GM21447 (cell line): ENCODE results near the gene RELCH.

Source experiments
- ATAC-seq: cut with Tn5 transposase; IDR thresholded peaks from one replicate; pipeline ENCODE4 v1.9.1; 2021; ENCODE audit not compliant: unreplicated experiment

The RELCH gene

DNA sequence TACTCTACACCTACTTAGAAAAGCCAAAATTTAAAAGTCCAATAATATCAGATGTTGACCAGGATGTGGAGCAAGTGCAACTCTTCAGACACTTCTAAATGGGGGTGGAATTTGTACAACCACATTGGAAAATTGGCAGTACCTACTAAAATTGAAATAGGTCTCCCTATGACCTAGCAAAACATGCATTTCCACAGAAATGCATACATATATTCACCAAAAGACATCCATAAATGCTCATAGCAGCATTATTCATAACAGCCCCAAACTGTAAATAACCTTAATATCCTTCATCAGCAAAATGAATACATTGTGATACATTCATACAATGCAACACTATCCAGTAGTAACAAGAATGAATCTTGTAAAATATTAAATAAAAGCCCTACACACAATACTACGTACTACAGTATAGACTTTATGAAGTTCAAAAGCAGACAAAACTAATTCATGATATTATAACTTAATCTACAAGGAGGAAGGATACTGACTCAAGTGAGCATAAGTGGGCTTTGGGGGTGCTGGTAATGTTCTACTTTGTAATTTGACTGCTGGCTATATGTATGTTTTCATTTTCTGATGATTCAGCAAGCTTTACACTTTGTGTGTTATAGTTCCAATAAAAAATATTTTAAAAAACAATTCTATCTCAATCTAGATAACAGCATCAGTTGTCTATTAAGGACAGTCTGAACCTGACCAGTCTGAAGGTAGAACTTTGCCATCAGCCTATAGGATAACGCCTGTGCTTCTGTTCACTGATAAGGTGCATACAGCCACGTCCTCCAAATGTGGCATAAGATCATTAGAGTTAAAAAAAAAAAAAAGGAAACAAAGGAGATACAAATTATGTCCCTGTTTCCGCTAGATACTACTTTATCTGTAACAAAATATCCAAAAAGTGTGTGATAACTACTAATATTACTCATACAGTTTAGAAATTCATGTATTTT is 131.4 kb downstream of the RELCH start:
- no peak for ATAC-seq

DNA sequence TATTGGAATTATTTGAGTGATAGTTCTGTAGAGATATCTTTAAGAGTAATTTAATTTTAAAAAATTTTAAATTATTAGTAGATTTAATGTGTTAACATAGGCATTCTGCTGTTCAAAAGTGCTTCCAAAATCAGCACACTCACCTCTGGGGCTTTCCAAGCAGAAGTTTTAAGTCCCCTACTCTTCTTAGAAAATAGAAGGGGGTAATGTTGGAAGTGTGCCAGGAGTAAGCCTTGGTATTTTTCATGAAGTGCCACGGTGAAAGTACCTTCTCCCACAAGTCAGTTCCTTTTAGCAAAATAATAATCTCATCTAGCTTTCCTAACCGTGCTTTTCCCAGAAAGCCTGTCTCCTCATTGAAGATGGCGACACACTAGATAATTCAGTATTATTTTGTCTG is 134.1 kb downstream of the RELCH start:
- ATAC-seq: no peak

DNA sequence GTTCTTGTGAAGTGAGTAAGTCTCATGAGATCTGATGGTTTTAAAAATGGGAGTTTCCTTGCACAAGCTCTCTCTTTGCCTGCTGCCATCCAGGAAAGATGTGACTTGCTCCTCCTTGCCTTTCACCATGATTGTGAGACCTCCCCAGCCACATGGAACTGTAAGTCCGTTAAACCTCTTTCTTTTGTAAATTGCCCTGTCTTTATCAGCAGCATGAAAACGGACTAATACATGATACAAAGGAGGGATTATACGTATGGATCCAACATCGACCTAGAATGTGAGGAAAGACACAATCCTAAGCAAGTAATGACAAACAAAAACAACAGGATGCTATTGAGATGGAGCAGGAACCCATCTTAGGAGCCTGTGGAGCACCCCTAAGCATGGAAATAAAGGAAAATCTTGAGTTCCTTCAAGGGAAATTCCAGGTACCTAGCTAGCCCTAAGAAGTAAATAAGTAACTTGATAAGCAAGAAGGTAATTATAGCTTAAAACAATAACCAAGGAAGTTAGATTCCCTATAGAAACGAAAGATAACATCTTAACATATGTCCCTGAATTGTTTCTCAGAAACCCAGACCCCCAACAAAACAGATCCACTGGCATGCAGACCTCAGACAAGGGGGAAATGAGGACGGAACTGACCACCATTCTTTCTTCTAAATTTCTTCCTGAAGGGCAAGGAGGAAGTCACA is 136.6 kb downstream of the RELCH start:
- no peak for ATAC-seq

DNA sequence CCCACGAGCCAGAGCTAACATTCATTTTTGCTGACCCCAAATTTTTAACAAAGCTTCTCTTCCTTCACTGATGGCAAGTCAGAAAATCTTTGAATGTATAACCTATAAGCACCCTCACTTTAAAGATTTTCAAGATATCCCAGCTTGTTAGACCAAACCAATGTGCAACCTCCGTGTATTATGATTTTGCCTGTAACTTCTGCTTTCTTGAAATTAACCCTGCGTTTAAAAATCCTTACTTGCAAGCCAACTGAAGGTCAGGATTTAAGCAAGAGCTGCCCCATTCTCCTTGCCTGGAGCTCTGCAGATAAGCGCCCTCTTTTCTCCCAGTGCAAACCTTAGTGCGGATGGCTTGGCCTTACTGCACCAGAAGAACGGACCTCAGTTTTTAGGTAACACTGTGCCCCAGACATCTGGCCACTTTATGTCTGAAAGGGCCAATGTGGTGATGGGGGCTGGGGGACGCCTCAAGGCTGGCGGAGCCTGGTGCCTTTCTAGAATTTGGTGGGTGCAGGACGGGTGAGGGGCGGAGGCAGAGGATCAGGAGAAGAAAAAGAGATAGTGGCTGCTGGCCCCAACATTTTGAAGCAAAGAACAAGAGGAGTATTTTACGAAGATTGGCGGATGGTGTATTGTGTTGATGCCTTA is 137.2 kb downstream of the RELCH start:
- ATAC-seq: no peak

DNA sequence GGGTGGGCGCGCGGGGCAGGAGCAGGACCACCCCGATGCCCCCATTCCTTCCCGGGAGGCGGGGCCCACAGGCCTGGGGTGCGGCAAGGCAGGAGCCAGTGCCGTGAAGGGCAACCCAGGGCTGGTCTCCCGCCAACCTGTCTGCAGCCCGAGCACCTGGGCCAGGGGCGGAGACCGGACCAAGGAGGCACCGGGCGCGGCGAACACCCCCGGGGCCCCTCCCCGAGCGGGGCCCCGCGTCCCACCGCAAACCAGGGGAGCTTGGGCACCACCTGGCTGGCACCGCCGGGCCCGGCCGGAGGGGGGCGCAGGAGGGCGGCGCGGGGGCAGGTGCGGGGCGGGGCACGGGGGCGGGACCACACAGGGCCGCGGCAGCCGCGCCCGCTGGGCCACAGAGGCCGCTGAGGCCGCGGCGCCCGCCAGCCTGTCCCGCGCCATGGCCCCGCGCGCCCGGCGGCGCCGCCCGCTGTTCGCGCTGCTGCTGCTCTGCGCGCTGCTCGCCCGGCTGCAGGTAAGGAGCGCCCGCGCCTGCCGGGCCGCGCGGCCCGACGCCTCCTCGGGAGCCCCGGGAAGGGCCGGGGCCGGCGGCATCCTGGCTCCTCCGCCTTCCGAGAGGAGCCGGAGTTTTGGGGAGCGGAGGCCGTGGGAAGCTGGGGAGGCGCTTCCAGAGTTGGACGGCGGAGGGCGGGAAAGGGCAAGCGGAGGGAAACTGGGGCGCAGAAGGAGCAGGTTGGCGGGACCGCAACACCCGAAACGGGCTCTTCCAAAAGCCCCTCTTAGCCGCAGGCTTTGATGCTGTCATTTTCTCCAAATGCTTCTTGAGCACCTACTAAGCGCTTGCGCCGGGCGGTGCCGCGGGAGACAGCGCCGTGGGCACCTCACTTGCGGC is 138.1 kb downstream of the RELCH start, which contains the start of gene TNFRSF11A:
Gene TNFRSF11A (plus strand): TSS at position 394 of the 889 bp plus-strand sequence. CDS start 43 bp downstream, at position 437.
- ATAC-seq: peak; percentile 62

DNA sequence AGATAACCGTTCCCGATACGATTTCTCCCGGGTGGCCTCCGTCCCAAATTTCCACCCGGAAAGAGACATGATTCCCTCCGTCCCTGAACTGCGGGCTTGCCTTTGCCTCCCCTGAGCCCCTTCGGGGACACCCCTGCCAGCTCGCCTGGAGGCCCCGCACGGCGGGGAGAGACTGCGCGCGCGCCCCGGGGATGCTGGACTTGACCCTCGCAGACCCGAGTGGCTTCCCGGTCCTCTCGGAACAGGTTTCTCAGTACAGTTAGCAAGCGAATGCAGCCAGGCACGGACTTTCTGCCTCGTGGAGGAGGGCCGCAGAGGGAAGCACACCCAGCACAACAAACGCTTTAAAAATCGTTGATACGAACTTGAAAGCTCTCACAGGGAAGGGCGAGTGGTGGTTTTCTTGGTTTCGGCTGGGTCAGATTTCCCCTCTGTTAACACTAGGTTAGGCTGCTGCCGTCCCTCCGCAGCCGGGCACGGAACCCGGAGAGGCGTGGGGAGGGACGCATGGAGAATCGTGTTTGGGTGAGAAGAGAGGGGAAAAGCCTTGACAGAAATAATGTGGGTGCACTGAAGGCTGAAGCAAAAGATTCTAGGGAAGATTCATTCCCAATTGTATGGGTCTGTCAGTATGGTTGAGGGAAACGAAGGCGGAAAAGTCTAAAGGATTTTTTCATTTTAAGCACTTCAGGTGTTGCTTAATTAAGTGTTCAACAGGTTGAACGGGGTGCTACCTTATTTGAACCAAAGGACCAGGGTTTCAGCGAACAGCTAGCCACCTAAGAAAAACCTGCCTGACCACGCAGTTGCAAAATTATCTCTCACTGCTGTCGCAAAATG is 139.0 kb downstream of the RELCH start:
- peak; percentile 32 for ATAC-seq

DNA sequence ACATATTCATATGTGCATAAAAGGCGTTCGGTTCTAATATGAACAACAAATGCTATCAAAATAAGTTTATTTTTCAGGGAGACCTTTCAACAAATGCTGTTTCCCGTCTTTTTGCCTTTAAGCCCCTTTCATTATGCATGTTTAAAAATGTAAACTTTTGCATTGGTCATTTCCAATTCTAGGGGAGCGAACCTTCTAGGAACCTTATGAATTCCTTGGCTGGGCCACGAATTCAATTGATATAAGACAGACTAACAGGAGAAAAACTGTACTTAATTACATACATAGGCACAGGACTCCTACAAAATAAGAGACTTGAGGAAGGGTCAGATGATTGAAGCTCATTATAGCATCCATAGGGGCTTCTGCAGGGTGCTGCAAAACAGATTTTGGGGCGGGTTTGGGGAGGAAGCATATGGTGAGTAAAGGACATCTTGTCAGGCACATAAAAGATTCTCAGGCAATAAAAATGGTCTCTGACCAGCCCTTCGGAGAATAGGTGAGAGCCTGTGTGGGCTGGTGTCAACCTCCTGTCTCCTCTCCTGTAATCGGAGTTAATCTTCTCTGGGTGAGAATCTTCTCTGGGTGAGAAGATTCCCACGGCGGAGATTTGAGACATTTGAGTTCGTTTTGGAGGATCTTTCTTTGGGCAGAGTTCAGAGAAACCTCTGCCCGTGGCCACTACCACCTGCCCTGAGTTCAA is 139.7 kb downstream of the RELCH start:
- no peak for ATAC-seq

DNA sequence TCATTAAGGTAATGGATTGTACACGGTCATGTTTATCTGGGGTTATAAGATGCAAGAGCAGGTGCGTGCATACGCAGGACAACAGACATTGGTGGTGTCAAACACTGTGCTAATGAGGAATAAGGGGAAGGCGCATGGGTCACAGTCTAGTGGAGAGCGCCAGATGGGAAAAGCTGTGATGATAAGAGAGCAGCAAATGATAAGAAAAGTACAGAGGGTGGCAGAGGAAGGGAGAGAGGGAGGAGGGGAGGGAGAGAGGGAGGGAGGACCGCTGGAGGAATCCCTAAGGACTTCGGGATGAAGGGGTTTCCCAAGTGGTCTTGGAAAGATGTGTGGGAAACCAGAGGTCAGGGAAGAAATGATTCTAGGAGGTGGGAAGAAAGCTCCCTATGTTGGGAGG is 140.9 kb downstream of the RELCH start:
- no peak for ATAC-seq

DNA sequence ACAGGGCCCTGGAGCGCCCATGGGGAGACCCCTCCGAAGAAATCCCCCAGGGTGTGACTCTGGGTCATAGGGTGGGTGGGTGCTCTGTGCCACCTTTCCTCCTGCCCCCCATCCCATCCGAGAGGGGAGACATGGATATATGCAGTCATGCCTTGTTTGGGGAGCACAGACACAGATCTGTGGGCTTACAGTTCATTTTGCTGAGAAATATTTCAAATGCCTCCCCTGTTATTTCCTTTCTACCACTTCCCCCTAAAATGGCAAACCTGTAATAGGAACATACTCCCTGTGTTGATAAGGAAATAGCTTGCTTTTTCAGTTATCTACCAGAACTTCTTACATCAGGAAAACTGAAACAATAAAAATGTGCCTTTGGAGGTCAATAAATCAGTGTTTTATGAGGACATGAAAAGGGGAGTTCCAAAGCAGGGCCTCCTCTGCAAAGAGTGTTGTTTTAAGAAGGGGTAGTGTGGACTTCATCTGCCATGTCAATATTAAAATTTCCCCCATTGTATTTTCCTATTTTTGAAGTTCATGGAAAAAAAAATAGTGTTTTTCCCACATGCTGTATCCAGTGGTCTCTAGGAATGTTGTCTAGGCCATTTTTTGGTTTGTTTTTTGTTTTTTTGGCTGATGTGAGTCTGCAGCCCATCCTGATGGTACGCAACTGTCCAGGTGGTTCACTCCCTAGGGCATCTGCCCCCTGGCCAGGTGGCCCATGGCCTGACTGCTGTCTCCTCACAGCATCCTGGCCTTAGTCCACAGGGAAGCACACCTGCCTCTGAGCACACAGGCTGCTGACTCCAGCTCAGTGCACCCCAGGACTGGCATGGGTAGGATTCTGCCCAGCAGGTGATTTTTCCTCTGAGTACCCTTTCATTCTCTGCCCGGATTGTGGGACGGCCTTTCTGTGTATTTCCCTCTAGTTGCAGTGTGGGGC is 141.8 kb downstream of the RELCH start:
- no peak for ATAC-seq

DNA sequence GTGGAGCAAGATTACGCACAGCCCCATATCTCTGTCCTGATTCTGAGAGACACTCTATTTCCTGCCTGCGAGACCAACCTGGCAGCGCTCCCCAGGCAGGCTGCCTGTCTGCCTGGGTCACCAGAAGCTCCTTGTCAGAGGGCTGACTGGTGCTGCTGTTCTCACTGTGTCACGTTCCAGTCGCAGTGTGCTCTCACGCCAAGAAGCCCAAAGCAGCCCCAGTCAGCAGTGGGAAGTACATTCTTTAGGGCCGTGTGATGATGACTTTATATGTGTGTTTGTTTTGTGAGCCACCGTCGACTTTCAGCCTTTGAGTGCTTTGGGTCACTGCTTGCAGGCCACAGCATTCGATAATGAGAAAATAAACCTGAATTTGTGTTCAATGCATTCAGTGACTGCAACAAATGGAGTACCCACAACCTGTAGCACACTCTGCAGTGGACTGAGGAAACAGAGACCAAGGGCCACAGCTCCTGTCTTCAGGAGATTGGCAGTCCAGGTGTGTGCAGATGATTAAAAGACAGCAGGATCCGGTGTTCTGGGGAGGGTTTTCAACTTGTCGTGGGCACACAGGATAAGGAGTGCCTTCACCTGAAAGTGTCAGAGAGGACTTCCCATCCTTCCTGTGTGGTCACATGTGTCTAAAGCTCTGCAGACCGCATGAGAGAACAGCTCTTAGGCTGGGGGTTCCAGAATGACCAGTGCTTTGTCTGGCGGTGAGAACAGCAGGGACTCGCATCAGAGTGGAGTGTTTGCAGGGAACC is 142.8 kb downstream of the RELCH start:
- ATAC-seq: no peak

DNA sequence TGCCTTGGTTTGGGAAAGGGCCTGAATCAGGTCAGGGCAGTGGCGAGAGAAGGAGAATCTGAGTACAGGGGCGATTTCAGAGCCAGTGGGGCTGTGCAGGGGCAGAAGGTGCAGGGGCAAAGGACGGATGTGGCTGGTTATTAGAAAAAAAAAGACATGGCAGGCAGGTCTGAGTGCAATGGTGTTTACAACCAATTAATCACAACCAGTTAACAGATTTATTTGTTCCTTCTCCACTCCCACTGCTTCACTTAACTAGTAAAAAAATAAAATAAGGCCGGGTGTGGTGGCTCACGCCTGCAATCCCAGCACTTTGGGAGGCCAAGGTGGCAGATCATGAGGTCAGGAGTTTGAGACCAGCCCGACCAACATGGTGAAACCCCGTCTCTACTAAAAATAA is 143.6 kb downstream of the RELCH start:
- ATAC-seq: no peak

DNA sequence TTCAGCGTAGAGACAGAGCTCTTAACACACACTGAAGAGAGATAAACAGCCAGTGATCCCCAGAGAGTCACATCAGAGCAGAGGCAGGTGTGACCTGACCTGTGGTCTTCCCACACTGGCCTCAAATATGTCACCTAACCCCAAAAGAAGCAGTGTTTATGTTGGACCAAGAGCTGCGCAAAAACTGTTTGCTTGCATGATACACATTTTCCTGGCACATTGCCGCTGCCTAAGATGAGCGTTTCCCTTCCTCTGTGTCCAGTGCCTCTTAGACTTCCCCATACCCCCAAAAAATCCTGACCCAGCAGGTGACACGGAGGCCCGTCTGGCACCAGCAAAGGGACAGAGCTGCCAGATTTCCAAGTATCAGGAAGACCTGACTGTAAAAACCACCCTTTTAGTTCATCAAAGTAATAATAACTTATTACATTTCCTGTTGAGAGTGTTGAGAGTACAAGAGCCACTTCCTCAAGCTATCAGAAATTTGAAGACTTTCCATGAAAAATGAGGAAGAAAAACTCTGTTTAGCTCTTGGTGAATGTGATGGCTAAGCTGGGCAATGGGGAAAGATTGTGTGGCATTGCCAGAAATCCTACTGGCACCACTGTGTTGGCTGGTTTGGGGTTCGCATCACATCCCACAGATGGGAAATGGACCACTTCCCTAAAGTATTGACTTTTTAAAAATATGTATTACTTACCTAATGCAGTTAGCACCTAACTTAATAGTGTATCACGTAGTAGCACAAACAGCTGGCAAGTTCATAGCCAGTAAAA is 144.7 kb downstream of the RELCH start:
- ATAC-seq: no peak

DNA sequence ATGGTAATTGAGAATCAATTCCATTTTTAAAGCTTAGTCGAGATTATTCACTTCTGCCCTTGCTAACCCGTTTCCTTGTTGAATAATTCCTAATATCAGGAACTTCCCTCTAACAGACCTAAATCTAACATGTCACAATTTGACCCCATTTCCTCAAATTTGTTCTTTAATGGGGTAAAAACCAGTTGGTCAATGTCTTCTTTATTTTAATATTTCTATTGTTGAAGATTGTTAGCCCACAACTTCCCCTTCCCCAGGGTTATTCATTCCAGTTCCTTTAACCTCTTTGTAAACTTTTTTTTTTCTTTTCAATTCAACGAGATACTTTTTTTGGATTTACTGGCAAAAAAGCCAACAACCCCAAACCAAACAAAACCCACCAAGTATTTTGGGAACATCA is 145.4 kb downstream of the RELCH start:
- ATAC-seq: no peak

DNA sequence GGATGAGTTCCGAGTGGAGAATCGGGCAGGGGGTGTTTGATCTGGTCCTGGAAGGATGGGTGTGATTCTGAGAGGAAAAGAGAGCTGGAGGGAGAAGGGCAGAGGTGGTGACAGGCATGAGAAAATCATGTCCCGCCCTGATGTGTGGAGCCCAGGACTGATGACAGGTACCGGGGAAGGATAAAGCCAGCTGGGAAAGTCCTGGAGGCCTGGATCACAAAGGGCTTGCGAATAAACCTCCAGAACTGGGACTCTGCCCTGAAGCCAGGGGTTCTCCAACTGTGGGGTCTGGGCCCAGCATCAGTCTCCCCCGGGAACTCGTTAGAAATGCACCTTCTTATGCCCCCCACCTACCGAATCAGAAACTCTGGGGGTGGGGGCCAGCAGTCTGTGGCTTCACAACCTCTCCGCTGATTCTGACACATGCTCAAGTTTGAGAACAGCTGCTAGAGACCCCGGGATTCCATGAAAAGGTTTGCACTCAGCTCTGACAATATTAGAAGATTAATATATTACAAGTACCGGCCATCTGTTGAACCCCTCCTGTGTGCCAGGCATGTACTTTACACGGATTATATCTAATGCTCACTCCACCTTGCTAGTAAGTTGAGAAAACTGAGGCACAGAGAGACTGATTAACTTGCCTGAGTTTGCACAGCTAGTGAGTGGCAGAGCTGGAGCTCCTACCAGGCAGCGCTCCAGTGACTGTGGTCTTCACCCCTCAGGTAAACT is 146.1 kb downstream of the RELCH start:
- no peak for ATAC-seq

DNA sequence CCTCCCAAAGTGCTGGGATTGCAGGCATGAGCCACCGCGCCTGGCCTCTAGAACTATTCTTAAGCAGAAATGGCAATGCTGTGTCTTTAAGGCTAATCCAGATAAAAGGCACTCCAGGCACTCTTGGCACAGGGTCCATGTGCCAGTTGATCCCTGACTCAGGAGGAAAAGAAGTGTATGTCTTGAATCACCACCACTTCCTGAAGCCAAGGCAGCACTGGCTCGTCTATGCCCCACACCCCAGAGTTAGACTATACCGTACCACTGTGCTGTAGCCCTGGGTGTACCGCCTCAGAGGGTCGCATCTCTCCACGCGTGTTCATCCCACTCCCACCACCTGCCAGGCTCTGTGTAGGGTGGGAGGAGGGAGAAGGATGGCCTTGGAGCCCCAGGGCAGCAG is 147.1 kb downstream of the RELCH start:
- no peak for ATAC-seq

DNA sequence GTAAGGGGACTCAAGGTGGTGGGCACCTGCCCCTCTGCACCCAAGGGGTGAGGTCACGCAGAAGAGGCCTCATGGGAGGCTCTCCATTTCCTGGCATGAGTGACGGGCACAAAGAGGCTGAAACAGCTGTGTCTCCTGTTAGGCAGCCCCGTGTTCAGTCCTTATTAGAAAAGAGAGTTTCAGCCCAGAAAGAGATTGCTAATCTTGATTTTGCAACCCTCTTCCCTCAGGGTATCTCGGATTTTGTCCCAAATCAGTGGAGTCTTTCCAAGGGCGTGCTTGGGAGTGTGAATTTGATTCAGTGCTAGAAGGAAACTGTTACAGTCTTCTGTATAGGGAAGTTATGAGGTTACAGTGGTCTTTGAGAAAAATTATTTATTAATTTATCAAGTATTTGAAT is 148.4 kb downstream of the RELCH start:
- ATAC-seq: no peak
